Measurements from ENCODE around the gene CYSLTR2. TPM values are rescaled to one million over a fixed set of nuclear protein-coding genes. Genes with fewer than 3 reads are reported as not detected.
A peak's percentile ranks its signal among the peaks of the same experiment; 100 is the strongest.

Gene CYSLTR2, protein sequence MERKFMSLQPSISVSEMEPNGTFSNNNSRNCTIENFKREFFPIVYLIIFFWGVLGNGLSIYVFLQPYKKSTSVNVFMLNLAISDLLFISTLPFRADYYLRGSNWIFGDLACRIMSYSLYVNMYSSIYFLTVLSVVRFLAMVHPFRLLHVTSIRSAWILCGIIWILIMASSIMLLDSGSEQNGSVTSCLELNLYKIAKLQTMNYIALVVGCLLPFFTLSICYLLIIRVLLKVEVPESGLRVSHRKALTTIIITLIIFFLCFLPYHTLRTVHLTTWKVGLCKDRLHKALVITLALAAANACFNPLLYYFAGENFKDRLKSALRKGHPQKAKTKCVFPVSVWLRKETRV
- total RNA-seq: 0.31 TPM

- DNase-seq: peak; percentile 60
Measured at GRCh38 chr13:48653472-48653939, at the start of gene CYSLTR2. CYSLTR2 (plus strand) TSS chr13:48653929; CDS start chr13:48706818, 52,889 bp downstream.

DNA sequence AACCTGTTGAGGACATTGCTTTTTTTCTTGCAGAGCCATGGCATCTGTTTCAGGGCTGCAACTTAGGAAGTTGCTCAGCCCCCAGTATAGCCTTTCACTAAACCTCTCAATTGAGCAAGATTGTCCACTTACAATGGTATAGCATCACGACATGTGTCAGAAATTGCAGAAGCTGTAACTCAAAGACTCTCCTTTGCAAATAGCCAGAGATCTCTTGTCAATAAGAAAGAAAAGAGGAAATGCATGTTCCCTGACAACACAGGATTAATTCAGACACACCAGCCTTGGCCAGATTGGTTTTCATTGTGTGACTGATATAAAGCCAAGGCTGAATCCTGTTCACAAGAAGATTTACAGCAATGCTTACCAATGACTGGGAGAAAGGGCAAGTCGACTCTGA is 38.7 kb upstream of the CYSLTR2 start:
- DNase-seq: no peak

DNA sequence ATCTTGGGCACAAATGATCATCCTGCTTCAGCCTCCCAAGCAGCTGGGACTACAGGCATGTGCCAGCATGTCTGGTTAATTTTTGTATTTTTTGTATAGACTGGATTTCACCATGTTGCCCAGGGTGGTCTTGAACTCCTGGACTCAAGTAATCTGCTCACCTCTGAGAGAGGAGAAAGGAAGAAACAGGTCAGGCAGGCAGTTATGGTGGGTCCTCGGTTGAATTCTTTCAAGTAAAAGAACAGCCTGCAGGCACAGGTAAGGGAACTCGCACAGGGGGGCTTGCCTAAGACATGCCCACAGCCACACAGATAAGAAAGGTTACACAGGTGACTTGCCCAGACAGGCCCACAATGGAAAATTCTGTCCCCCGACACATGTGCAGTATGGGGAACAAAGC is 34.8 kb upstream of the CYSLTR2 start:
- no peak for DNase-seq

DNA sequence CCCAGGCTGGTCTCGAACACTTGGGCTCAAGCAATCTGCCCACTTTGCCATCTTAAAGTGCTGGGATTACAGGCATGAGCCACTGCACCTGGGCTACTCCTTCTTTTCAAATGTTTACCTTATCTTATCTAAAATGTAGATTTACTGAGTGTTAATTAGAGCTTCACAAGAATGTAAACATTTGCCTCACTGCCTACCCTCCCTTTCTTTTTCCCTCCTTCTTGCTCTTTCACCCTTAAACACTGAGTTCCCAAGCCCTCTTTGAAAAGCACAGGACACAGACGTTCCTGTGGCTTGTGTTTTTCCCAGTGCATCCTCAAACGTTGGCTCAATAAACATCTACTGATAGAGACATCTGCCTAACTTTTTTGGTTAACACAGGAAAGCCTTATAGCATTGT is 32.7 kb upstream of the CYSLTR2 start:
- no peak for DNase-seq

DNA sequence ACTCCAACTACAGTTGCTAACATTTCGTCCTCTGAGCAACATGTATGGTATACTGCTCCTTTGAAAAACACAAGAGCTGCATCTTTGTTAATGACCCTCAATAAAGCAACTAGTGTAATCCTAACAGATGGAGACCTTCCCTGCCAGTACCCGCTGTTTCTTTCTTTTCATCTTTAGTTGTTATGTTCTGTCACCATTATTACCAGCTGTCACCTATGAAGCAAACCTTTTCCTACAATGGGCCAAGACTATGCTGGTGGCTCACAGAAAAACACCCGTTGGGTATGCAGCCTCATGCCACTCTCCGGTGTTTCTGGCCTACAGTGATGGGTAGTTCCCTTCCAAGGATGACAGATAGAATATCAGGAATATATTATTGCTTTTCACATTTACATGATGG is 29.7 kb upstream of the CYSLTR2 start:
- no peak for DNase-seq

- no peak for DNase-seq
Measured at GRCh38 chr13:48624858-48625257, 28.9 kb upstream of the CYSLTR2 start.

GRCh38 chr13:48625413-48626076 is 28.2 kb upstream of the CYSLTR2 start:
- no peak for DNase-seq

- DNase-seq: no peak
Measured at GRCh38 chr13:48626077-48626449, 27.7 kb upstream of the CYSLTR2 start.

- no peak for DNase-seq
Measured at GRCh38 chr13:48626726-48627451, 26.8 kb upstream of the CYSLTR2 start.

GRCh38 chr13:48629277-48629676 is 24.5 kb upstream of the CYSLTR2 start:
- DNase-seq: no peak

DNA sequence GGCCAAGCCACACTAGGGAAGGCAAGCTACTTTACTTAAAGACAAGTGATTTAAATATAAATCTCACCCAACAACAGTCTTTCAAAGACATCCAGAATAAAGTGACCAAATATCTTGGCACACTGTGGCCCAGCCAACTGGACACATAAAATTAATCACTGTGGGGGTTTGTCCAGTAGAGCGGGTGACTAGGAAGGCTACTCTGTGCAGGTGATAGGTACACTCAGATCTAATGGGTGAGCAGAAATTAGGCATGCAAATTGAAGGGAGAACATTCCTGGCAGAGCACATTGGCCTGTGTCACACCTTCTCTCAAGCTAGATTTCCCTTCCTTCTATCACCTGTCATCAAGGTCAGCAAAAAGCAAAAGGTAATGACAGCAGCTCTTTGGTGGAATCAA is 23.4 kb upstream of the CYSLTR2 start:
- DNase-seq: no peak

GRCh38 chr13:48630773-48631172 is 23.0 kb upstream of the CYSLTR2 start:
- DNase-seq: peak; percentile 12

DNA sequence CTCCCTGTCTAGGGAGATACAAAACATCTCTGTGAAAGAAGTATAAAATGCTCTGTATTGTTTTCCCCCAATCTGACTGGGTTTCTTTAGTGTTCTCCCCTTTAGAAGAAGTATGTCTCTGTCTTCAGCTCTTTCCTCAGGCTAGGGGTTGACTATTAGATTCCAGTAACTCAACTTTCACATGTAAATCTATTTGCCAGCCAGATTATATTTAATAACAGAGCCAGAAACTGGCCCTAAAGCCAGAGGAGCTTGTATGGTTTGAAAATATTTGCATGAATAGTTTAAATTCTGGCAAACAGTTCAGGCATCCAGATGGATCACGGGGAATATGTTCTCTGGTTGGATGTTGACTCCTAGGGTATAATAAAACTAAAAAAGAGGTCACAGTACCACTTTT is 22.3 kb upstream of the CYSLTR2 start:
- no peak for DNase-seq

- no peak for DNase-seq
Measured at GRCh38 chr13:48633700-48634099, 20.0 kb upstream of the CYSLTR2 start.

DNA sequence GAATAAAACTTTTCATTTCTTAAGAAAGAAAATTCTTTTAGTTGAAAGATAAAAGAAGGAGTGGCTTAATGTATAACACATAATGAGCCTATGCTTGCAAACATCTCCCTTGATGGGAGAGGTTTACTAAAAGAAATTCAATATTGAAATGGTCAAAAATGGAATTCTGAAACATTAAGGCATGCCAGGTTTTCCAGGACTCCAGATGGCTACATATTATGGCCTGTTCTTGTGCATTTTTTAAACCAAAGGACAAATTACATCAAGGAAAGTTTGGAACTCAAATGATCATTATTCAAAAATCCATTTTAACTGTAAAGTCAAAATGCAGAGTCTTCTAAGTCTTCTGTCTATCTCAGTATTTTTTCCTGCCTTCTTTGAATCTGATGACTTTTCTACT is 19.1 kb upstream of the CYSLTR2 start:
- DNase-seq: no peak

DNA sequence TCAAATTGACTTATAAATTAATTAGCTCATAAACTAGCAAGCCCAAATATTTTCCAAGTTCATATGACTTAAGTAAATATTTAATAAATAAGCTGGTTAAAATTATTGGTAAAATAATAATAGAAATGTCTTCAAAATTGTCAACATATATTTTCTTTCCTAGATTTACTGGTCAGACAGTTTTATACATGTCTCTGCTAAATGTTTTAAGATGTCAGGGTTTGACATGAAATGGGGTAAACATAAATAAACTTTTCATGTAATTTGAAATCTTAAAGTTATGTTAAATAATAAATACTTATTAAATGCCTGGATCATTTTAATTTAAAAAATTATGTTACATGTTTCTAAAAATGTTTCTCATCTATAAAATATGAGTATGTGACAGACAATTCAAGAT is 18.3 kb upstream of the CYSLTR2 start:
- DNase-seq: no peak

DNA sequence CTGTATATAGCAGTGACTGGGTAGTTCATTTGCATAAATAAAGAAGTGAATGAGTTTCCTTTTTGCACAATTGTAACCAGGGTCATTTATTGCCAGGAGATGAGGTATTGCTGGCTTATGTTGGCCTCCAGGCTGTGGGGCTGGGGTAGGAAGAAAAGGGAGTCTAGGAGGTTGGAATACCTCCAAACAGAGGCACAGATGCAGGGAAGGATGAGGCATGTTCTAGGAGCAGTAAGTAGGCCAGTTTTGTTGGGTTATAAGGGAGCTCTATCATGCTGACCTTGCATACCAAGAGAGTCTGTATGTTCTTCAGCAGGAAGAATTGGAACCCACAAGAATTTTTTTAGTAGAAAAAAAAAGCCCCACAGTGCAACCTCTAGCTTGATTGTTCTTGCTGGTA is 17.2 kb upstream of the CYSLTR2 start:
- DNase-seq: no peak

- no peak for DNase-seq
Measured at GRCh38 chr13:48637601-48638000, 16.1 kb upstream of the CYSLTR2 start.

- DNase-seq: no peak
Measured at GRCh38 chr13:48640767-48641166, 13.0 kb upstream of the CYSLTR2 start.

GRCh38 chr13:48641404-48641803 is 12.3 kb upstream of the CYSLTR2 start:
- DNase-seq: no peak

GRCh38 chr13:48642061-48642460 is 11.7 kb upstream of the CYSLTR2 start:
- no peak for DNase-seq

DNA sequence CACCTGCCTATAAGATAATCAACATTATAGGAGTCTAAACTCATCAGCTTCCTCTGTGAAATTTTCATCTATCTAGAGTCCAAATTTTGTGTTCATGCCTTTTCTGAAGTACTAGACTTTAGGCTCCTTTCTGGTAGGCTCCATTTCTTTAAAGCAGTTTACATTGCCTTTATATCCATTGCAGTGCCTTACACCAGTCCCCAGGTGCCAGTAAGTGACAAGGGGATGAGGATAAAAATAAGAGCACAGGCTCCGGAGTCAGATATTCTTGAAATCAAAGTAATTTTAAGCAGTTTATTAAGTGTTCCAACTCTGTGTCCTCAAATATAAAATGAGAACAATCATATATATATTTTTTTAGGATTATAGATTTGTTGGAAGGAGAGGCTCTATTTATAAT is 10.6 kb upstream of the CYSLTR2 start:
- no peak for DNase-seq

GRCh38 chr13:48644141-48644540 is 9.6 kb upstream of the CYSLTR2 start:
- no peak for DNase-seq
